Measurements from ENCODE around the gene DCAF12.

DCAF12 gene

GRCh38 chr9:34125681-34126206 lies 754 bp downstream of the DCAF12 start:
- DNase-seq (ENCODE audit: low read depth) = peak; percentile 2

- no peak for DNase-seq (ENCODE audit: low read depth)
Measured at GRCh38 chr9:34124926-34125325, 1.6 kb downstream of the DCAF12 start.

GRCh38 chr9:34124099-34124498 lies 2.4 kb downstream of the DCAF12 start:
- DNase-seq (ENCODE audit: low read depth) = no peak

- no peak for DNase-seq (ENCODE audit: low read depth)
Measured at GRCh38 chr9:34123682-34124081, 2.8 kb downstream of the DCAF12 start.

- DNase-seq (ENCODE audit: low read depth) = no peak
Measured at GRCh38 chr9:34121996-34122395, 4.5 kb downstream of the DCAF12 start.

- DNase-seq (ENCODE audit: low read depth) = no peak
Measured at GRCh38 chr9:34119713-34120112, 6.8 kb downstream of the DCAF12 start.

- no peak for DNase-seq (ENCODE audit: low read depth)
Measured at GRCh38 chr9:34114436-34114835, 12.1 kb downstream of the DCAF12 start.

GRCh38 chr9:34106110-34106509 lies 20.4 kb downstream of the DCAF12 start:
- no peak for DNase-seq (ENCODE audit: low read depth)

- DNase-seq (ENCODE audit: low read depth) = no peak
Measured at GRCh38 chr9:34102796-34103195, 23.7 kb downstream of the DCAF12 start.

GRCh38 chr9:34098307-34098706 lies 28.2 kb downstream of the DCAF12 start:
- no peak for DNase-seq (ENCODE audit: low read depth)

- no peak for DNase-seq (ENCODE audit: low read depth)
Measured at GRCh38 chr9:34097865-34098264, 28.6 kb downstream of the DCAF12 start.

- no peak for DNase-seq (ENCODE audit: low read depth)
Measured at GRCh38 chr9:34096751-34097150, 29.7 kb downstream of the DCAF12 start.

GRCh38 chr9:34093578-34093977 lies 32.9 kb downstream of the DCAF12 start:
- DNase-seq (ENCODE audit: low read depth) = no peak

- DNase-seq (ENCODE audit: low read depth) = no peak
Measured at GRCh38 chr9:34089311-34089710, 37.2 kb downstream of the DCAF12 start.

GRCh38 chr9:34087370-34087769 lies 39.1 kb downstream of the DCAF12 start:
- no peak for DNase-seq (ENCODE audit: low read depth)

GRCh38 chr9:34086864-34087263 lies 39.6 kb downstream of the DCAF12 start:
- DNase-seq (ENCODE audit: low read depth) = no peak

GRCh38 chr9:34085581-34086500 lies 40.7 kb downstream of the DCAF12 start:
- no peak for DNase-seq (ENCODE audit: low read depth)

GRCh38 chr9:34084562-34084961 lies 41.9 kb downstream of the DCAF12 start:
- no peak for DNase-seq (ENCODE audit: low read depth)

- no peak for DNase-seq (ENCODE audit: low read depth)
Measured at GRCh38 chr9:34079181-34079580, 47.3 kb downstream of the DCAF12 start.

GRCh38 chr9:34072868-34073590 lies 53.5 kb downstream of the DCAF12 start:
- DNase-seq (ENCODE audit: low read depth) = no peak

- no peak for DNase-seq (ENCODE audit: low read depth)
Measured at GRCh38 chr9:34072410-34072809, 54.1 kb downstream of the DCAF12 start.

- DNase-seq (ENCODE audit: low read depth) = no peak
Measured at GRCh38 chr9:34070606-34071324, 55.7 kb downstream of the DCAF12 start.
